Parathyroid adenoma (tissue), 2 donors: ENCODE measurements around the gene NOS1AP.

Experiments
- H2AFZ ChIP-seq: fragments of 300-600 bp; sonication (generic); one replicate; pipeline ENCODE4 v1.7.0; 2017; ENCODE audit warnings: antibody characterized with exemption, mild to moderate bottlenecking
- H3K27ac ChIP-seq: fragments of 300-600 bp; sonication (generic); one replicate; pipeline ENCODE4 v1.7.0; 2017
- H3K27me3 ChIP-seq: fragments of 300-600 bp; sonication (generic); one replicate; pipeline ENCODE4 v1.7.0; 2017; ENCODE audit warnings: low read length; ENCODE audit not compliant: control insufficient read depth, insufficient read depth
- H3K36me3 ChIP-seq: fragments of 300-600 bp; sonication (generic); one replicate; pipeline ENCODE4 v1.7.0; 2017; ENCODE audit warnings: low read length; ENCODE audit not compliant: control insufficient read depth, insufficient read depth
- H3K4me1 ChIP-seq: fragments of 300-600 bp; sonication (generic); one replicate; pipeline ENCODE4 v1.7.0; 2017; ENCODE audit warnings: control low read depth
- H3K4me2 ChIP-seq: fragments of 300-600 bp; sonication (generic); one replicate; pipeline ENCODE4 v1.7.0; 2017; ENCODE audit warnings: low read length
- H3K4me3 ChIP-seq: fragments of 300-600 bp; sonication (generic); one replicate; pipeline ENCODE4 v1.7.0; 2017; ENCODE audit warnings: low read depth, low read length
- H3K79me2 ChIP-seq: fragments of 300-600 bp; sonication (generic); one replicate; pipeline ENCODE4 v1.7.0; 2017; ENCODE audit warnings: control low read depth
- H3K9ac ChIP-seq: fragments of 300-600 bp; sonication (generic); one replicate; pipeline ENCODE4 v1.7.0; 2017; ENCODE audit warnings: mild to moderate bottlenecking
- H3K9me3 ChIP-seq: fragments of 300-600 bp; sonication (generic); one replicate; pipeline ENCODE4 v1.7.0; 2017; ENCODE audit warnings: low read length; ENCODE audit not compliant: control insufficient read depth
- TF ChIP-seq, protein P1 (sequence below): fragments of 300-600 bp; sonication (generic); IDR thresholded peaks from one replicate; pipeline ENCODE4 v1.7.0; 2017; ENCODE audit warnings: antibody characterized with exemption, mild to moderate bottlenecking
- donor health status: primary hyperparathyroidism.

NOS1AP gene

DNA sequence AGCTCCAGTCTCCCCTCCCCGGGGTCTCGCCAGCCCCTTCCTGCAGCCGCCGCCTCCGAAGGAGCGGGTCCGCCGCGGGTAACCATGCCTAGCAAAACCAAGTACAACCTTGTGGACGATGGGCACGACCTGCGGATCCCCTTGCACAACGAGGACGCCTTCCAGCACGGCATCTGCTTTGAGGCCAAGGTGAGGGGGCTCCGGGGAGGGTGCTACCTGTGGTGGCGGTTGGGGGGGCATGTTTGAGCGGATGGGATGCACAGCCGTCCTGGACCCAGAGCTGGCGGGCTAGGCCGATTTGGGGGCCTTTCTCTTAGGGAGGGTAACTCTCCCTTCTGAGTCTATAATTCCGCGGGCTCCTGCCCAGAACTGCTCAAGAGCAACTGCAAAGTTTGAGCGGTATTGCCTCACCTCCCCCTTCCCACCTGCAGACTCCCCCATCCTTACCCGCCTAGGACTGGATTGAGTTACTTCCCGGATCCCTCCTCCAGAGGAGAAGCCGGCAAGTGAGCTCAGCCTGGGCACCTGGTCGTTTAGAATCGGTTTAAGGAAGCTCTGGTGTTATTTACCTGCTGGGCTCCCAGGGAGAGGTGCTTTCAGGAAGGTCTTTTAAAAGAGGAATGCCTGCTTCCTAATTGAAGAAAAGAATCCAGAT lies 730 bp downstream of the NOS1AP start:
- Histone ChIP-seq H3K36me3 (no peaks in the 10 kb centered on the region), H3K9me3 (no peaks in the 10 kb centered on the region), H3K79me2 (no peaks in the 10 kb centered on the region), H2AFZ (peak overlapping the region; percentile 75), H3K4me3 (peak overlapping the region; percentile 72), H3K9ac (no peak overlapping the region), H3K27me3 (no peaks in the 10 kb centered on the region), H3K4me1 (peaks cover 3% of the 10 kb centered on the region), H3K27ac (no peak overlapping the region), H3K4me2 (peak overlapping the region; percentile 87)
- TF ChIP-seq, protein P1, sequence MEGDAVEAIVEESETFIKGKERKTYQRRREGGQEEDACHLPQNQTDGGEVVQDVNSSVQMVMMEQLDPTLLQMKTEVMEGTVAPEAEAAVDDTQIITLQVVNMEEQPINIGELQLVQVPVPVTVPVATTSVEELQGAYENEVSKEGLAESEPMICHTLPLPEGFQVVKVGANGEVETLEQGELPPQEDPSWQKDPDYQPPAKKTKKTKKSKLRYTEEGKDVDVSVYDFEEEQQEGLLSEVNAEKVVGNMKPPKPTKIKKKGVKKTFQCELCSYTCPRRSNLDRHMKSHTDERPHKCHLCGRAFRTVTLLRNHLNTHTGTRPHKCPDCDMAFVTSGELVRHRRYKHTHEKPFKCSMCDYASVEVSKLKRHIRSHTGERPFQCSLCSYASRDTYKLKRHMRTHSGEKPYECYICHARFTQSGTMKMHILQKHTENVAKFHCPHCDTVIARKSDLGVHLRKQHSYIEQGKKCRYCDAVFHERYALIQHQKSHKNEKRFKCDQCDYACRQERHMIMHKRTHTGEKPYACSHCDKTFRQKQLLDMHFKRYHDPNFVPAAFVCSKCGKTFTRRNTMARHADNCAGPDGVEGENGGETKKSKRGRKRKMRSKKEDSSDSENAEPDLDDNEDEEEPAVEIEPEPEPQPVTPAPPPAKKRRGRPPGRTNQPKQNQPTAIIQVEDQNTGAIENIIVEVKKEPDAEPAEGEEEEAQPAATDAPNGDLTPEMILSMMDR: no peak

GRCh38 chr1:162070825-162071224 lies 1.3 kb downstream of the NOS1AP start:
- Histone ChIP-seq H3K27ac (no peak overlapping the region), H3K4me2 (peak overlapping the region; percentile 87), H3K9ac (no peak overlapping the region), H3K36me3 (no peaks in the 10 kb centered on the region), H3K79me2 (no peaks in the 10 kb centered on the region), H2AFZ (peak overlapping the region; percentile 75), H3K4me3 (peak overlapping the region; percentile 72), H3K4me1 (peaks cover 3% of the 10 kb centered on the region), H3K27me3 (no peaks in the 10 kb centered on the region), H3K9me3 (no peaks in the 10 kb centered on the region)
- TF ChIP-seq, protein P1: no peak

GRCh38 chr1:162072740-162073139 lies 3.2 kb downstream of the NOS1AP start:
- no peak overlapping the region for H2AFZ ChIP-seq

DNA sequence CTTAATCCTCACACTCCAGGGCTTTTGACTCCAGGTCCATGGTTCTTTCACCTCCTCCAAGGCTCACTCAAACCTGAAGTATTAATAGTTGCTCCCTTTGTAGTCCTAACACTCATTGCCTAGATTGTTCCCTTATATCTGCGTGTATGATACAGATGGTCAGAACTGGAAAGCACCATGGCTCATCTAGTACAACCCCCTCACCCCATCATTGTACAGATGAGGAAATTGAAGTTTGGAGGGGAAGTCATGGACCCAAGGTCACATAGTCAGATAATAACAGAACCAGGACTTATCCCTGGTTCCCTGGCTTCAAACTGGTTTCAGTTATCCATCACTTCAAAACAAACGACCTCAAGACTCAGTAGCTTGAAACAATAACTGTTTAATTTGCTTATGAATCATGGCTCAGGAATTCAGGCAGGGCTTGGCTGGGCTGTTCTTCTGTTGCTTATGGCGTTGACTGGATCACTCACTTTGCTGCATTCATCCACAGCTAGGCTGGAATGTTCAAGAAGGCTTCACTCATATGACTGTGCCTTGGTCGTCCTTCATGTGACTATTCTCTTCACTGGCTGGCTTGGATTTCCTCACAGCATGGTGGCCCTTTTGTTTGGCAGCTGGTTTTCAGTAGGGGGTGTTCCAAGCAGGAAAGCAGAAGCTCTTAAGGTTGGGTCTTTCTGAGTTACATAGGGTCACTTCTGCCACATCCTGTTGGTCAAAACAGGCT lies 5.0 kb downstream of the NOS1AP start:
- no peaks in the 10 kb centered on the region for H3K79me2 ChIP-seq
- TF ChIP-seq, protein P1: no peak
- no peak overlapping the region for H3K4me2 ChIP-seq
- no peaks in the 10 kb centered on the region for H3K9me3 ChIP-seq
- no peak overlapping the region for H2AFZ ChIP-seq
- no peak overlapping the region for H3K9ac ChIP-seq
- H3K36me3 ChIP-seq: no peaks in the 10 kb centered on the region
- peaks cover 3% of the 10 kb centered on the region for H3K4me1 ChIP-seq
- H3K27me3 ChIP-seq: no peaks in the 10 kb centered on the region
- no peak overlapping the region for H3K4me3 ChIP-seq
- no peak overlapping the region for H3K27ac ChIP-seq

More at GRCh38 chr1:162072740-162073139, 3.2 kb downstream of the NOS1AP start:
- no peak overlapping the region for H3K9ac ChIP-seq
- H3K9me3 ChIP-seq: no peaks in the 10 kb centered on the region
- H3K4me3 ChIP-seq: no peak overlapping the region
- TF ChIP-seq, protein P1: no peak
- no peaks in the 10 kb centered on the region for H3K79me2 ChIP-seq
- H3K27ac ChIP-seq: no peak overlapping the region
- H3K36me3 ChIP-seq: no peaks in the 10 kb centered on the region
- H3K4me1 ChIP-seq: peaks cover 3% of the 10 kb centered on the region
- H3K4me2 ChIP-seq: no peak overlapping the region
- no peaks in the 10 kb centered on the region for H3K27me3 ChIP-seq
